SK-N-SH treated with all-trans-retinoic acid at 6 μM for 48 hours (cell line): ENCODE measurements around the gene PLXND1.

Experiments used
- PPARA ChIP-seq: fragments of 250-450 bp; sonication (Bioruptor Pico); IDR thresholded peaks from 2 replicates; pipeline ENCODE4 v1.5.0; 2020; ENCODE audit warnings: mild to moderate bottlenecking, borderline replicate concordance
- ZC3H10 ChIP-seq: fragments of 250-450 bp; sonication (Bioruptor Pico); IDR thresholded peaks from 2 replicates; pipeline ENCODE4 v1.5.1; 2021; ENCODE audit warnings: mild to moderate bottlenecking, moderate library complexity
- ZFP3 ChIP-seq: fragments of 250-450 bp; sonication (Bioruptor Pico); IDR thresholded peaks from 2 replicates; pipeline ENCODE4 v1.5.0; 2020; ENCODE audit warnings: mild to moderate bottlenecking, moderate library complexity

DNA sequence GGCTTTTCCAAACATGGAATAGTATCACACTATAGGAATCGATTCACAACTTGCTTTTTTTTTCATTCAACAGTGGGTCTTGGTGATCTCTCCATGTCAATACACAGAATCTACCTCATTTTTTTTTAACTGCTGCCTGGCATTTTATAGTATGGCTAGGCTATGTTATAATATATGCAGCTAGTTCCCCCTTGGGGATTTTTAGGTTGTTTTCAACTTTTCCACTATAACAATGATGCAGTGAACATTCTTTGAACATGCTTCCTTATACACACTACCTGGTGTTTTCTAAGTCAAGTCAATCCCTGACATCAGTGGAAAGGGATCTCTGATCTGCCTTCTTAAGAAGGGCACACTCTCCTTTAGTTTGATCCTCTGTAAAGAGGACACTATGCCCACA lies 46.5 kb upstream of the PLXND1 start:
- TF ChIP-seq ZC3H10 (CRISPR knock-in tag), result no peak
- no peak for TF ChIP-seq ZFP3 (CRISPR knock-in tag)
- no peak for TF ChIP-seq PPARA (CRISPR knock-in tag)
